Left lung (tissue), 10 donors: ENCODE results near the gene SUGP2. TPM values are rescaled to one million over a fixed set of nuclear protein-coding genes. Genes with fewer than 3 reads are reported as not detected.

Experiments
- ATAC-seq: fragments of 200-7000 bp; cut with Tn5 transposase; one replicate; pipeline ENCODE4 v1.9.1; 2020; ENCODE audit warnings: moderate library complexity
- DNase-seq, 4 donors: peaks; one replicate each; pipeline ENCODE4 v3.0.0-alpha.2; 2013 to 2020
- H3K27ac ChIP-seq, 2 donors: fragments of 200-600 bp; sonication (generic) in 1 of 2; one replicate each; pipeline versions ENCODE4 v1.5.0 to v1.8.0; 2020 to 2021
- H3K27me3 ChIP-seq, 2 donors: fragments of 200-600 bp; sonication (generic) in 1 of 2; one replicate each; pipeline versions ENCODE4 v1.5.0 to v1.8.0; 2020 to 2021
- H3K36me3 ChIP-seq, 2 donors: fragments of 200-600 bp; sonication (generic) in 1 of 2; one replicate each; pipeline versions ENCODE4 v1.5.0 to v1.8.0; 2020 to 2021
- H3K4me1 ChIP-seq, 2 donors: fragments of 200-600 bp; one replicate each; pipeline ENCODE4 v1.8.0; 2021
- H3K4me3 ChIP-seq, 2 donors: fragments of 200-600 bp; sonication (generic) in 1 of 2; one replicate each; pipeline versions ENCODE4 v1.5.0 to v1.8.0; 2020 to 2021; ENCODE audit warnings: mild to moderate bottlenecking in 1 of 2
- H3K9me3 ChIP-seq, 2 donors: fragments of 200-600 bp; sonication (generic) in 1 of 2; one replicate each; pipeline versions ENCODE4 v1.5.0 to v1.8.0; 2020 to 2021
- intact Hi-C, 2 donors: fragments of 100-400 bp; cut with DNase I; formaldehyde crosslinking; loops; one replicate each; pipeline versions ENCODE4 v1.11.2 to v1.14.2; 2022
- polyA plus RNA-seq, 6 donors: library from polyadenylated mRNA; unstranded; fragments of 120-200 nt; gene quantifications; one replicate each; pipeline ENCODE4 v1.2.1, GENCODE V29; 2013; ENCODE audit not compliant: insufficient read length in 6 of 6
- total RNA-seq, 2 donors: library from RNA; stranded (reverse); fragmentation: NEBNext Ultra II Directional; extraction: Animal tissue kit (Norgen Biotek cat#: 25700); gene quantifications; one replicate each; pipeline ENCODE4 v1.2.1, GENCODE V29; 2021
- TF ChIP-seq, protein P1 (sequence below), 2 donors: fragments of 200-600 bp; sonication (generic) in 1 of 2; IDR thresholded peaks; one replicate each; pipeline versions ENCODE4 v1.5.0 to v1.8.0; 2021; ENCODE audit warnings: antibody characterized with exemption in 2 of 2
- donor health status: DM: no; HTN: yes; CAD: no.
- donor health status: DM: no; HTN: no; CAD: no.

The SUGP2 gene
- total and polyA plus RNA-seq, 8 donors, result 64.2 to 139 (median 103) TPM

GRCh38 chr19:18993115-18993514 is 40.2 kb downstream of the SUGP2 start:
- DNase-seq, result peak in 2 of 4 donors; percentile 57 to 58

DNA sequence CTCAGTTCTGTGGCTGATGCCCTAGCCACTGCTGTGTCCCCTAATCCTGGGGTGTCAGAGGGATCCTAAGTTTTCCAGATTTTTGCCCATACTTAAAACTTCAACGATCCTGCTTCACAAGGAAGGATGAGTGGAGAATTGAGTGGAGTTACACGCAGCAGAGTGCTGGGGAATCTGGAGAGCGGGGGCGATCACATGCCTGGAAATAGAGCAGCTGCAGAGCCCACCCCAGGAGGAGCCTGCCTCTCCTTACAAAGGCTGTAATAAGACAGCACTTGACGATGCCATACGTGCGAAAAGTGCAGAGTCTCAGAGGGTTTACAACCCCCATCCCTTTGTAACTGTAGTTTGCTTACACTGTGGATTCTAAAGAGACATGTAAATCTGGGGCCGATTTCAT is 40.6 kb downstream of the SUGP2 start:
- Histone ChIP-seq H3K27ac (no peak overlapping the region), H3K4me1 (peaks cover 0 to 2% of the 10 kb centered on the region in 2 donors), H3K36me3 (peaks cover 0 to 73% of the 10 kb centered on the region in 2 donors), H3K9me3 (no peaks in the 10 kb centered on the region), H3K27me3 (no peaks in the 10 kb centered on the region), H3K4me3 (no peak overlapping the region)
- TF ChIP-seq, protein P1, sequence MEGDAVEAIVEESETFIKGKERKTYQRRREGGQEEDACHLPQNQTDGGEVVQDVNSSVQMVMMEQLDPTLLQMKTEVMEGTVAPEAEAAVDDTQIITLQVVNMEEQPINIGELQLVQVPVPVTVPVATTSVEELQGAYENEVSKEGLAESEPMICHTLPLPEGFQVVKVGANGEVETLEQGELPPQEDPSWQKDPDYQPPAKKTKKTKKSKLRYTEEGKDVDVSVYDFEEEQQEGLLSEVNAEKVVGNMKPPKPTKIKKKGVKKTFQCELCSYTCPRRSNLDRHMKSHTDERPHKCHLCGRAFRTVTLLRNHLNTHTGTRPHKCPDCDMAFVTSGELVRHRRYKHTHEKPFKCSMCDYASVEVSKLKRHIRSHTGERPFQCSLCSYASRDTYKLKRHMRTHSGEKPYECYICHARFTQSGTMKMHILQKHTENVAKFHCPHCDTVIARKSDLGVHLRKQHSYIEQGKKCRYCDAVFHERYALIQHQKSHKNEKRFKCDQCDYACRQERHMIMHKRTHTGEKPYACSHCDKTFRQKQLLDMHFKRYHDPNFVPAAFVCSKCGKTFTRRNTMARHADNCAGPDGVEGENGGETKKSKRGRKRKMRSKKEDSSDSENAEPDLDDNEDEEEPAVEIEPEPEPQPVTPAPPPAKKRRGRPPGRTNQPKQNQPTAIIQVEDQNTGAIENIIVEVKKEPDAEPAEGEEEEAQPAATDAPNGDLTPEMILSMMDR (IDR thresholded peaks at IDR 0.05), result no peak
- ATAC-seq (no peak), DNase-seq (no peak)
- intact Hi-C loops, result no loop called here

More at GRCh38 chr19:18993115-18993514, 40.2 kb downstream of the SUGP2 start:
- no peaks in the 10 kb centered on the region for H3K9me3 ChIP-seq
- H3K27me3 ChIP-seq, result no peaks in the 10 kb centered on the region
- ATAC-seq, result no peak
- no peak overlapping the region for H3K4me3 ChIP-seq
- H3K4me1 ChIP-seq, result peaks cover 0 to 2% of the 10 kb centered on the region in 2 donors
- TF ChIP-seq, protein P1 (IDR thresholded peaks at IDR 0.05), result no peak
- H3K27ac ChIP-seq, result no peak overlapping the region
- intact Hi-C loops, result no loop called here
- H3K36me3 ChIP-seq, result peaks cover 0 to 75% of the 10 kb centered on the region in 2 donors

DNA sequence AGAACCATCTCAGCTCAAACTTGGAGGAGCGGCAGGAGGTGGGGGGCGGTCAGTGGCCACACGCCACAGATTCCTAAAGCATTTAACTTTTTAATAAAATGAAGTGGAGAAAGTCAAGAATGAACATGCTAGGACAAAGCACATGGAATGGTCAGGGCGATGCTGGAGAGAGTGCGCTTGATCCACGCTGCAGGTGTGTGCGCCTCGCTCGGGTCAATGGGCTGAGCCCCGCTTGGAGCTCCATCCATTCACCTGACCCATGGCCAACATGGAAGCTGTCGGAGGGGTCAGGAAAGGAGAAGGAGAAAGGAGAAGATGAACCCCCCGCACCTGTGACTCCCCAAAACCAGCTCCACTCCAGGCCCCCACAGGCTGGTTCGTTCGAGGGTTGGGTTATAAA is 41.8 kb downstream of the SUGP2 start:
- Histone ChIP-seq H3K27ac (no peak overlapping the region), H3K4me1 (peaks cover 0 to 8% of the 10 kb centered on the region in 2 donors), H3K36me3 (peaks cover 0 to 63% of the 10 kb centered on the region in 2 donors), H3K9me3 (no peaks in the 10 kb centered on the region), H3K4me3 (no peak overlapping the region), H3K27me3 (no peaks in the 10 kb centered on the region)
- no peak for ATAC-seq
- intact Hi-C loops, result no loop called here
- DNase-seq, result no peak
- TF ChIP-seq, protein P1 (IDR thresholded peaks at IDR 0.05), result no peak

GRCh38 chr19:18991006-18991405 is 42.3 kb downstream of the SUGP2 start:
- TF ChIP-seq, protein P1 (IDR thresholded peaks at IDR 0.05), result no peak
- H3K36me3 ChIP-seq, result peaks cover 0 to 59% of the 10 kb centered on the region in 2 donors

DNA sequence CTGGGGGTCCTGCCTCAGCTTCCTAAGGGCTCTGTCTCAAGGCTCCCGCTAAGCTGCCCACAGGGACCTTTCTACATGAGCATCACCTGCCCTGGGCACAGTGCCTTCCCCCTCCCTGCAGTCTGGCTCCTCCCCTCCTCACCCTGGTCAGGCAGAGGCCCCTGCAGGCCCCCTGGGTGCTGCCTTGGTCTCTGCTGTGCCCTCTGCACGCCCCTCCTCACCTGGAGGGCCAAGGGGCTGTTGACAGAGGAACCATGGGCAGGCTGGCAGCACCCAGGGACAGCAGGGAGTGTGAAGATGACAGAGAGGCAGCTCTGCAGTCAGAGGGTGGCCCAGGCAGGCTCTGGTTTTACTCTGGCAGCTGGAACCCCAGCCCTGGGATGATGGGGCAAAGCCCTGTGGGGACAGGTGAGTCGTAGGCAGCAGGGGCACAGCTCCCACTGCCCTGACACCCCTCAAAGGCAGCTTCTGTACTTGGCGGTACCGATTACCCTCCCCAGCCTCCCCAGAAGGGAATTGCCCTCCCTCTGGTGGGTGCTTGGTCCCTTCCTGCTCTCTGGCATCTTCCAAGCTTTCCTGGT is 43.1 kb downstream of the SUGP2 start:
- TF ChIP-seq, protein P1 (IDR thresholded peaks at IDR 0.05), result no peak
- H3K36me3 ChIP-seq, result peaks cover 0 to 51% of the 10 kb centered on the region in 2 donors
- H3K27ac ChIP-seq, result no peak overlapping the region
- H3K9me3 ChIP-seq, result no peaks in the 10 kb centered on the region
- ATAC-seq, result no peak
- intact Hi-C loops, result no loop called here
- H3K4me1 ChIP-seq, result peaks cover 4 to 19% of the 10 kb centered on the region in 2 donors
- no peak overlapping the region for H3K4me3 ChIP-seq
- no peaks in the 10 kb centered on the region for H3K27me3 ChIP-seq
- DNase-seq, result no peak

More at GRCh38 chr19:18991006-18991405, 42.3 kb downstream of the SUGP2 start:
- no peaks in the 10 kb centered on the region for H3K9me3 ChIP-seq
- no peak for DNase-seq
- no peak overlapping the region for H3K4me3 ChIP-seq
- intact Hi-C loops, result no loop called here
- H3K27me3 ChIP-seq, result no peaks in the 10 kb centered on the region
- no peak overlapping the region for H3K27ac ChIP-seq
- ATAC-seq, result no peak
- peaks cover 0 to 12% of the 10 kb centered on the region in 2 donors for H3K4me1 ChIP-seq
